Breast epithelium (tissue), 4 donors: ENCODE measurements around the gene TAS1R3. TPM values are rescaled to one million over a fixed set of nuclear protein-coding genes. Genes with fewer than 3 reads are reported as not detected.

ENCODE experiments used
- DNase-seq, 2 donors: peaks; one replicate each; pipeline ENCODE4 v3.0.0-alpha.2; 2019; ENCODE audit warnings: low spot score in 2 of 2
- H3K27ac ChIP-seq, 2 donors: fragments of 200-600 bp; sonication (generic) in 1 of 2; one replicate each; pipeline ENCODE4 v1.5.1; 2016 to 2019; ENCODE audit warnings: mild to moderate bottlenecking in 1 of 2
- H3K27me3 ChIP-seq, 2 donors: fragments of 200-600 bp; sonication (generic) in 1 of 2; one replicate each; pipeline versions ENCODE4 v1.5.1 to v1.6.0; 2017 to 2019; ENCODE audit warnings: control low read depth in 1 of 2, mild to moderate bottlenecking in 1 of 2
- H3K36me3 ChIP-seq: fragments of 200-600 bp; one replicate; pipeline ENCODE4 v1.5.1; 2019
- H3K4me1 ChIP-seq, 2 donors: fragments of 200-600 bp; sonication (generic); one replicate each; pipeline ENCODE4 v1.5.1; 2016 to 2019; ENCODE audit warnings: control low read depth in 1 of 2
- H3K4me3 ChIP-seq, 3 donors: fragments of 200-600 bp; sonication (generic); 1 replicate in 2 of 3; 2 replicates in 1 of 3; pipeline ENCODE4 v1.5.1; 2016 to 2019; ENCODE audit warnings: mild to moderate bottlenecking in 3 of 3, moderate library complexity in 2 of 3
- H3K9me3 ChIP-seq, 2 donors: fragments of 200-600 bp; sonication (generic) in 1 of 2; one replicate each; pipeline ENCODE4 v1.5.1; 2016 to 2019; ENCODE audit warnings: control low read depth in 1 of 2
- CTCF ChIP-seq, 3 donors: fragments of 450-650 bp; IDR thresholded peaks; one replicate each; pipeline ENCODE4 v1.5.1; 2016 to 2017; ENCODE audit warnings: antibody characterized with exemption in 3 of 3, mild to moderate bottlenecking in 3 of 3, moderate library complexity in 3 of 3
- POLR2A ChIP-seq: fragments of 450-650 bp; IDR thresholded peaks from one replicate; pipeline ENCODE4 v1.6.1; 2016; ENCODE audit warnings: antibody characterized with exemption, mild to moderate bottlenecking, moderate library complexity
- POLR2AphosphoS5 ChIP-seq, 3 donors: sonication (generic); formaldehyde crosslinking; IDR thresholded peaks; one replicate each; pipeline ENCODE4 v1.6.1; 2017; ENCODE audit warnings: antibody characterized with exemption in 3 of 3
- intact Hi-C: fragments of 100-400 bp; cut with DNase I; formaldehyde crosslinking; loops from one replicate; pipeline ENCODE4 v1.15.1; 2023; ENCODE audit warnings: low total_unique reads
- total RNA-seq, 3 donors: library from RNA; depleted of rRNA; stranded (reverse); fragments of >200 nt; gene quantifications; one replicate each; pipeline ENCODE4 v1.1.0, GENCODE V29; 2016

TAS1R3 gene
- total RNA-seq, 3 donors from 2014 or later: 0.16 to 0.33 TPM; not detected in 1

GRCh38 chr1:1299686-1300351 lies 31.3 kb upstream of the TAS1R3 start:
- H3K27ac ChIP-seq: no peak overlapping the region
- H3K27me3 ChIP-seq: no peaks in the 10 kb centered on the region
- H3K4me3 ChIP-seq: no peak overlapping the region
- no peaks in the 10 kb centered on the region for H3K9me3 ChIP-seq
- intact Hi-C loops: no loop called here
- no peak for DNase-seq
- TF ChIP-seq CTCF (IDR thresholded peaks at IDR 0.05) (no peak), POLR2AphosphoS5 (IDR thresholded peaks at IDR 0.05) (no peak), POLR2A (no peak)
- H3K36me3 ChIP-seq: no peaks in the 10 kb centered on the region
- peaks cover 0 to 5% of the 10 kb centered on the region in 2 donors for H3K4me1 ChIP-seq

- intact Hi-C loops: no loop called here
- no peaks in the 10 kb centered on the region for H3K36me3 ChIP-seq
- peaks cover 5 to 11% of the 10 kb centered on the region in 2 donors for H3K4me1 ChIP-seq
- no peaks in the 10 kb centered on the region for H3K9me3 ChIP-seq
- DNase-seq: no peak
- no peaks in the 10 kb centered on the region for H3K27me3 ChIP-seq
- TF ChIP-seq POLR2AphosphoS5 (IDR thresholded peaks at IDR 0.05) (no peak), CTCF (IDR thresholded peaks at IDR 0.05) (no peak), POLR2A (no peak)
- H3K4me3 ChIP-seq: no peak overlapping the region
- H3K27ac ChIP-seq: no peak overlapping the region
Observed at GRCh38 chr1:1300352-1300739, 30.7 kb upstream of the TAS1R3 start.

- Histone ChIP-seq H3K27ac (no peak overlapping the region), H3K4me1 (peaks cover 22 to 26% of the 10 kb centered on the region in 2 donors), H3K36me3 (no peaks in the 10 kb centered on the region), H3K9me3 (no peaks in the 10 kb centered on the region), H3K4me3 (no peak overlapping the region), H3K27me3 (no peaks in the 10 kb centered on the region)
- DNase-seq: no peak
- intact Hi-C loops: no loop called here
- TF ChIP-seq CTCF (IDR thresholded peaks at IDR 0.05) (no peak), POLR2AphosphoS5 (IDR thresholded peaks at IDR 0.05) (no peak), POLR2A (no peak)
Observed at GRCh38 chr1:1302006-1302430, 29.1 kb upstream of the TAS1R3 start.

GRCh38 chr1:1302951-1303509 lies 28.1 kb upstream of the TAS1R3 start:
- no peaks in the 10 kb centered on the region for H3K36me3 ChIP-seq
- no peak overlapping the region for H3K4me3 ChIP-seq
- peak overlapping the region; percentile 85 to 86 for H3K27ac ChIP-seq
- no peak for DNase-seq
- TF ChIP-seq POLR2A (no peak), POLR2AphosphoS5 (IDR thresholded peaks at IDR 0.05) (no peak), CTCF (IDR thresholded peaks at IDR 0.05) (no peak)
- H3K9me3 ChIP-seq: no peaks in the 10 kb centered on the region
- H3K4me1 ChIP-seq: peaks cover 22 to 26% of the 10 kb centered on the region in 2 donors
- intact Hi-C loops: no loop called here
- H3K27me3 ChIP-seq: no peaks in the 10 kb centered on the region

GRCh38 chr1:1303736-1304135 lies 27.3 kb upstream of the TAS1R3 start:
- no peak for DNase-seq
- peaks cover 22 to 26% of the 10 kb centered on the region in 2 donors for H3K4me1 ChIP-seq
- TF ChIP-seq POLR2AphosphoS5 (IDR thresholded peaks at IDR 0.05): no peak
- TF ChIP-seq CTCF (IDR thresholded peaks at IDR 0.05): no peak
- TF ChIP-seq POLR2A: no peak
- H3K4me3 ChIP-seq: peak overlapping the region in 1 of 3 donors; percentile 80
- peak overlapping the region; percentile 85 to 86 for H3K27ac ChIP-seq
- intact Hi-C loops: no loop called here
- no peaks in the 10 kb centered on the region for H3K36me3 ChIP-seq
- H3K9me3 ChIP-seq: no peaks in the 10 kb centered on the region
- no peaks in the 10 kb centered on the region for H3K27me3 ChIP-seq
